VCaP (cell line): ENCODE measurements around the gene NDP.

Experiments
- H3K27ac ChIP-seq: fragments of 450-650 bp; 2 replicates; pipeline ENCODE4 v1.5.1; 2017
- CTCF ChIP-seq: fragments of 450-650 bp; conservative IDR thresholded peaks from 2 replicates; pipeline ENCODE4 v1.5.1; 2017; ENCODE audit warnings: mild to moderate bottlenecking, moderate library complexity

Gene NDP

GRCh38 chrX:43973249-43974099, at the start of gene NDP:
Gene NDP, minus strand, starts transcription at chrX:43973390. Its CDS starts 14,745 bp downstream, at chrX:43958645.
- no peak within 1 kb of the TSS for H3K27ac ChIP-seq
- no peak for TF ChIP-seq CTCF

- no peak overlapping the region for H3K27ac ChIP-seq
- TF ChIP-seq CTCF = no peak
Observed at GRCh38 chrX:44022964-44023363, 49.8 kb upstream of the NDP start.

- TF ChIP-seq CTCF = no peak
- H3K27ac ChIP-seq = no peak overlapping the region
Observed at GRCh38 chrX:44020693-44021092, 47.5 kb upstream of the NDP start.

GRCh38 chrX:44019911-44020310, 46.7 kb upstream of the NDP start:
- H3K27ac ChIP-seq = no peak overlapping the region
- no peak for TF ChIP-seq CTCF

- H3K27ac ChIP-seq = no peak overlapping the region
- TF ChIP-seq CTCF = no peak
Observed at GRCh38 chrX:44017676-44018075, 44.5 kb upstream of the NDP start.

- no peak for TF ChIP-seq CTCF
- H3K27ac ChIP-seq = no peak overlapping the region
Observed at GRCh38 chrX:44016906-44017305, 43.7 kb upstream of the NDP start.

GRCh38 chrX:44012484-44013096, 39.4 kb upstream of the NDP start:
- TF ChIP-seq CTCF = no peak
- no peak overlapping the region for H3K27ac ChIP-seq
